Progenitor cell of endocrine pancreas (in vitro differentiated cells): ENCODE results near the gene SFTA2. TPM values are rescaled to one million over a fixed set of nuclear protein-coding genes. Genes with fewer than 3 reads are reported as not detected.

ENCODE experiments used
- DNase-seq: peaks from one replicate; pipeline ENCODE4 v3.0.0; 2021; ENCODE audit warnings: low spot score; ENCODE audit not compliant: unreplicated experiment
- H3K27ac Mint-ChIP-seq: 2 replicates; pipeline ENCODE4 v1.8.0; 2021; ENCODE audit warnings: mild to moderate bottlenecking, moderate library complexity, mixed read lengths
- H3K27me3 Mint-ChIP-seq: 2 replicates; pipeline ENCODE4 v1.8.0; 2021; ENCODE audit warnings: mixed read lengths
- H3K36me3 Mint-ChIP-seq: 2 replicates; pipeline ENCODE4 v1.8.0; 2022; ENCODE audit warnings: mixed read lengths; ENCODE audit not compliant: insufficient read depth
- H3K4me1 Mint-ChIP-seq: 2 replicates; pipeline ENCODE4 v1.8.0; 2021; ENCODE audit warnings: low read depth, mixed read lengths
- H3K4me3 Mint-ChIP-seq: 2 replicates; pipeline ENCODE4 v1.8.0; 2021; ENCODE audit warnings: low read depth, mild to moderate bottlenecking, moderate library complexity, mixed read lengths
- H3K9me3 Mint-ChIP-seq: 2 replicates; pipeline ENCODE4 v1.8.0; 2021; ENCODE audit warnings: low read depth, mixed read lengths
- CTCF ChIP-seq: fragments of 200-600 bp; sonication (generic); IDR thresholded peaks from one replicate; pipeline ENCODE4 v1.5.0; 2021; ENCODE audit warnings: antibody characterized with exemption, mild to moderate bottlenecking; ENCODE audit not compliant: unreplicated experiment
- microRNA-seq: library from miRNA; unstranded; fragments of <30 nt; microRNA quantifications from one replicate; pipeline ENCODE4 v1.1.0, GENCODE V29; 2020; ENCODE audit warnings: borderline number of aligned reads; ENCODE audit not compliant: unreplicated experiment
- total RNA-seq: library from RNA; stranded (reverse); gene quantifications from 2 replicates; pipeline ENCODE4 v1.2.1, GENCODE V29; 2021

SFTA2 gene
- total RNA-seq, 1 donor from 2014 or later = 2.6 TPM

DNA sequence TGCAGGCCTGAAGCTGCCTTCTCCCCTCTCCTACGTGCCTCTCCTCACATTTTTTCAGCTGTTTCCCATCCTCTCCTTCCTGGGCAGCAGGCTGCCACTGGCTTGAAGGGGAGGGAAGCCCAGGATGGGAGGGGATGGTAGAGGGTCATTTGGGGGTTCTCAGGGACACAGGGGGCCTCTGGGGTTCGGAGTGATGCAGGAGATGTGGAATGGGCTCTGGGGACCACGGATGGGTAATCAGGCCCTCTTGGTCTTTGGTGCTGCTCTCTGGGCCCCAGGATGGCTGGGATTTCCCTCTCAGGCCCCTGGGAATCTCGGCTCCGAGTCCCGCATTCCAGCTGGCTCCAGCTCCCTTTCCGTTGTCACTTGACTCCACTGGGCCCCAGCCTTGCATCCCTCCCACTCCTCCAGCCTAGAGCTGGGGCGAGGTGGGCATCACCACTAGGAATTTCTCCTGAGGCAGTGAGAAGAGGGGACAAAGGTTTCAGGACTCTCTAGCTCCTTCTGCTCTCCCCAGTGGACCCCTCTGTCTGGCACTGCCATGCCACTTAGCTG, 49.7 kb downstream of the SFTA2 start:
- peak overlapping the region; percentile 79 for H3K4me3 Mint-ChIP-seq
- peak overlapping the region; percentile 95 for H3K27ac Mint-ChIP-seq
- H3K9me3 Mint-ChIP-seq = no peaks in the 10 kb centered on the region
- peaks cover 8% of the 10 kb centered on the region for H3K27me3 Mint-ChIP-seq
- TF ChIP-seq CTCF = no peak
- H3K4me1 Mint-ChIP-seq = peaks cover 54% of the 10 kb centered on the region
- DNase-seq = no peak
- no peaks in the 10 kb centered on the region for H3K36me3 Mint-ChIP-seq

GRCh38 chr6:30881392-30882203, 50.4 kb downstream of the SFTA2 start:
- no peak for DNase-seq
- H3K27me3 Mint-ChIP-seq = peaks cover 8% of the 10 kb centered on the region
- H3K4me1 Mint-ChIP-seq = peaks cover 50% of the 10 kb centered on the region

More at GRCh38 chr6:30881392-30882203, 50.4 kb downstream of the SFTA2 start:
- no peak for TF ChIP-seq CTCF
- no peaks in the 10 kb centered on the region for H3K9me3 Mint-ChIP-seq
- H3K36me3 Mint-ChIP-seq = no peaks in the 10 kb centered on the region
- peak overlapping the region; percentile 65 for H3K4me3 Mint-ChIP-seq
- H3K27ac Mint-ChIP-seq = peak overlapping the region; percentile 80

Small RNA genes within 50 kb of the gene (microRNA-seq; reads per million reads assigned to microRNA genes)
- gene MIR4640 = 1.8 reads per million

Other genes with a start within 250 kb of the SFTA2 start
- gene PPP1R18, start 245.5 kb downstream of the SFTA2 start, total RNA-seq = 22.5 and 25.4 TPM in 2 replicates
- gene NRM, start 241.2 kb downstream of the SFTA2 start, total RNA-seq = 35.5 and 37.9 TPM in 2 replicates
- gene MDC1, start 214.9 kb downstream of the SFTA2 start, total RNA-seq = 58.5 and 67.6 TPM in 2 replicates
- 1,227 and 1,272 TPM in 2 replicates for gene TUBB, start 211.8 kb downstream of the SFTA2 start, total RNA-seq
- gene FLOT1, start 189.5 kb downstream of the SFTA2 start, total RNA-seq = 111 and 115 TPM in 2 replicates
- 22.1 and 23.2 TPM in 2 replicates for gene IER3, start 187.6 kb downstream of the SFTA2 start, total RNA-seq
- gene DDR1, start 47.7 kb downstream of the SFTA2 start, total RNA-seq = 154 and 163 TPM in 2 replicates
- 73.0 and 74.7 TPM in 2 replicates for gene GTF2H4, start 24.0 kb downstream of the SFTA2 start, total RNA-seq
- 56.3 and 58.0 TPM in 2 replicates for gene VARS2, start 17.9 kb downstream of the SFTA2 start, total RNA-seq
- gene MUCL3, start 8.8 kb upstream of the SFTA2 start, total RNA-seq = 0.05 TPM in 1 of 2 replicates, not detected in the other
- gene MUC21, start 51.5 kb upstream of the SFTA2 start, total RNA-seq = not detected in 2 replicates
- not detected in 2 replicates for gene MUC22, start 78.3 kb upstream of the SFTA2 start, total RNA-seq
- not detected in 2 replicates for gene C6orf15, start 180.4 kb upstream of the SFTA2 start, total RNA-seq
- gene PSORS1C1, start 182.6 kb upstream of the SFTA2 start, total RNA-seq = not detected in 2 replicates
- not detected in 2 replicates for gene CDSN, start 188.3 kb upstream of the SFTA2 start, total RNA-seq
- not detected in 2 replicates for gene PSORS1C2, start 206.9 kb upstream of the SFTA2 start, total RNA-seq
- 47.2 and 47.3 TPM in 2 replicates for gene CCHCR1, start 225.6 kb upstream of the SFTA2 start, total RNA-seq
- 9.3 and 9.6 TPM in 2 replicates for gene TCF19, start 226.4 kb upstream of the SFTA2 start, total RNA-seq
- 0.49 and 1.6 TPM in 2 replicates for gene POU5F1, start 238.5 kb upstream of the SFTA2 start, total RNA-seq